Left lobe of liver (tissue), 2 donors: ENCODE measurements around the gene FBN1. TPM values are rescaled to one million over a fixed set of nuclear protein-coding genes. Genes with fewer than 3 reads are reported as not detected.

ENCODE experiments used
- ATAC-seq: fragments of 200-7000 bp; cut with Tn5 transposase; one replicate; pipeline ENCODE4 v1.9.1; 2020; ENCODE audit warnings: mild to moderate bottlenecking, moderate library complexity
- DNase-seq: peaks from one replicate; pipeline ENCODE4 v3.0.0-alpha.2; 2020; ENCODE audit warnings: low spot score
- total RNA-seq: library from RNA; stranded (reverse); gene quantifications from one replicate; pipeline ENCODE4 v1.2.1, GENCODE V29; 2021
- donor health status: DM: no; HTN: no; CAD: no; lungs with moderate emphysema.
- donor health status: DM: no; HTN: yes; CAD: no.

The FBN1 gene
- total RNA-seq, 1 donor from 2014 or later = 2.7 TPM

- DNase-seq = no peak
- no peak for ATAC-seq
These were observed 20.4 kb downstream of the FBN1 start for GRCh38 chr15:48625126-48625525.

GRCh38 chr15:48624700-48625099, 20.8 kb downstream of the FBN1 start:
- DNase-seq (no peak), ATAC-seq (no peak)

- no peak for ATAC-seq
These were observed 22.1 kb downstream of the FBN1 start for GRCh38 chr15:48623456-48623855.

GRCh38 chr15:48622237-48622636, 23.3 kb downstream of the FBN1 start:
- ATAC-seq (no peak), DNase-seq (no peak)

More at GRCh38 chr15:48623456-48623855, 22.1 kb downstream of the FBN1 start:
- no peak for DNase-seq

GRCh38 chr15:48619446-48619845, 26.1 kb downstream of the FBN1 start:
- ATAC-seq = no peak
- DNase-seq = no peak

- no peak for DNase-seq
- no peak for ATAC-seq
These were observed 27.9 kb downstream of the FBN1 start for GRCh38 chr15:48617619-48618018.

- DNase-seq (no peak), ATAC-seq (no peak)
These were observed 29.3 kb downstream of the FBN1 start for GRCh38 chr15:48616216-48616615.

GRCh38 chr15:48614051-48614450, 31.5 kb downstream of the FBN1 start:
- no peak for ATAC-seq
- no peak for DNase-seq

GRCh38 chr15:48609486-48609885, 36.0 kb downstream of the FBN1 start:
- DNase-seq (no peak), ATAC-seq (no peak)

GRCh38 chr15:48607846-48608245, 37.7 kb downstream of the FBN1 start:
- ATAC-seq = no peak

GRCh38 chr15:48604567-48604966, 40.9 kb downstream of the FBN1 start:
- no peak for ATAC-seq
- no peak for DNase-seq

More at GRCh38 chr15:48607846-48608245, 37.7 kb downstream of the FBN1 start:
- no peak for DNase-seq

GRCh38 chr15:48603922-48604321, 41.6 kb downstream of the FBN1 start:
- DNase-seq = no peak
- no peak for ATAC-seq

GRCh38 chr15:48603123-48603500, 42.4 kb downstream of the FBN1 start:
- DNase-seq (no peak), ATAC-seq (no peak)

GRCh38 chr15:48602358-48603122, 43.0 kb downstream of the FBN1 start:
- ATAC-seq (peak; percentile 24), DNase-seq (no peak)

GRCh38 chr15:48601095-48601494, 44.4 kb downstream of the FBN1 start:
- DNase-seq = no peak
- ATAC-seq = no peak

- DNase-seq = no peak
- no peak for ATAC-seq
These were observed 48.7 kb downstream of the FBN1 start for GRCh38 chr15:48596841-48597240.

- no peak for ATAC-seq
- no peak for DNase-seq
These were observed 49.1 kb downstream of the FBN1 start for GRCh38 chr15:48596415-48596814.

GRCh38 chr15:48595981-48596380, 49.5 kb downstream of the FBN1 start:
- DNase-seq = no peak
- no peak for ATAC-seq

- DNase-seq (no peak), ATAC-seq (no peak)
These were observed 52.6 kb downstream of the FBN1 start for GRCh38 chr15:48592933-48593332.

GRCh38 chr15:48592221-48592731, 53.2 kb downstream of the FBN1 start:
- ATAC-seq = no peak
- no peak for DNase-seq

- peak; percentile 26 for ATAC-seq
These were observed 54.8 kb downstream of the FBN1 start for GRCh38 chr15:48590723-48591122.

GRCh38 chr15:48584812-48585563, 60.5 kb downstream of the FBN1 start:
- ATAC-seq (no peak), DNase-seq (no peak)

More at GRCh38 chr15:48590723-48591122, 54.8 kb downstream of the FBN1 start:
- DNase-seq = no peak
